ENCODE results near the gene MSL2.
A peak's percentile ranks its signal among the peaks of the same experiment; 100 is the strongest.
"Not testable (repeated sequence)": the region's sequence is repeated elsewhere in the genome, so short reads cannot be mapped to it uniquely, and the experiment has no call there.

MSL2 gene

GRCh38 chr3:136192831-136193230 is 3.3 kb downstream of the MSL2 start:
- H3K36me3 ChIP-seq: peaks cover 33% of the 10 kb centered on the region
- no peaks in the 10 kb centered on the region for H3K9me3 ChIP-seq (ENCODE audit: severe bottlenecking)
- no peaks in the 10 kb centered on the region for H3K27me3 ChIP-seq (ENCODE audit: insufficient read depth, low read depth, severe bottlenecking)
- no peak for DNase-seq
- TF ChIP-seq CTCF (IDR thresholded peaks at IDR 0.05; ENCODE audit: low read depth, low read length): no peak
- peak overlapping the region; percentile 75 for H3K4me3 ChIP-seq (ENCODE audit: low read depth, low read length)
- H3K27ac ChIP-seq: peak overlapping the region; percentile 17; the same call in 1 of the 2 replicates

- H3K27ac ChIP-seq; H3K9me3 ChIP-seq (ENCODE audit: severe bottlenecking): not testable (repeated sequence)
- H3K4me3 ChIP-seq (ENCODE audit: low read depth, low read length): peak overlapping the region; percentile 75
Measured at GRCh38 chr3:136192195-136192594, 3.9 kb downstream of the MSL2 start.

GRCh38 chr3:136189859-136190617 is 6.1 kb downstream of the MSL2 start:
- DNase-seq: no peak
- Histone ChIP-seq H3K9me3 (ENCODE audit: severe bottlenecking) (no peaks in the 10 kb centered on the region), H3K4me3 (ENCODE audit: low read depth, low read length) (no peak overlapping the region), H3K27ac (no peak overlapping the region), H3K36me3 (peaks cover 26% of the 10 kb centered on the region), H3K27me3 (ENCODE audit: insufficient read depth, low read depth, severe bottlenecking) (no peaks in the 10 kb centered on the region)
- TF ChIP-seq CTCF (IDR thresholded peaks at IDR 0.05; ENCODE audit: low read depth, low read length): no peak

More at GRCh38 chr3:136192195-136192594, 3.9 kb downstream of the MSL2 start:
- not testable (repeated sequence) for DNase-seq; H3K27me3 ChIP-seq (ENCODE audit: insufficient read depth, low read depth, severe bottlenecking)
- H3K36me3 ChIP-seq: peaks cover 33% of the 10 kb centered on the region

- H3K9me3 ChIP-seq (ENCODE audit: severe bottlenecking): no peaks in the 10 kb centered on the region
- no peak overlapping the region for H3K27ac ChIP-seq
- no peak for TF ChIP-seq CTCF (IDR thresholded peaks at IDR 0.05; ENCODE audit: low read depth, low read length)
- DNase-seq: no peak
- H3K36me3 ChIP-seq: peaks cover 16% of the 10 kb centered on the region
- H3K27me3 ChIP-seq (ENCODE audit: insufficient read depth, low read depth, severe bottlenecking): no peaks in the 10 kb centered on the region
- no peak overlapping the region for H3K4me3 ChIP-seq (ENCODE audit: low read depth, low read length)
Measured at GRCh38 chr3:136189043-136189442, 7.1 kb downstream of the MSL2 start.

- DNase-seq: no peak
- H3K4me3 ChIP-seq (ENCODE audit: low read depth, low read length): no peak overlapping the region
- H3K27me3 ChIP-seq (ENCODE audit: insufficient read depth, low read depth, severe bottlenecking): no peaks in the 10 kb centered on the region
- H3K36me3 ChIP-seq: peaks cover 13% of the 10 kb centered on the region; the same call in 1 of the 2 replicates
- no peak for TF ChIP-seq CTCF (IDR thresholded peaks at IDR 0.05; ENCODE audit: low read depth, low read length)
- no peak overlapping the region for H3K27ac ChIP-seq
- H3K9me3 ChIP-seq (ENCODE audit: severe bottlenecking): no peaks in the 10 kb centered on the region
Measured at GRCh38 chr3:136187868-136188267, 8.3 kb downstream of the MSL2 start.

- TF ChIP-seq CTCF (IDR thresholded peaks at IDR 0.05; ENCODE audit: low read depth, low read length): no peak
- Histone ChIP-seq H3K27me3 (ENCODE audit: insufficient read depth, low read depth, severe bottlenecking) (no peaks in the 10 kb centered on the region), H3K4me3 (ENCODE audit: low read depth, low read length) (no peak overlapping the region), H3K36me3 (peaks cover 8% of the 10 kb centered on the region; the same call in 1 of the 2 replicates), H3K9me3 (ENCODE audit: severe bottlenecking) (no peaks in the 10 kb centered on the region), H3K27ac (no peak overlapping the region)
- no peak for DNase-seq
Measured at GRCh38 chr3:136186846-136187245, 9.3 kb downstream of the MSL2 start.
